Measurements from ENCODE around the gene ENKUR.

DNA sequence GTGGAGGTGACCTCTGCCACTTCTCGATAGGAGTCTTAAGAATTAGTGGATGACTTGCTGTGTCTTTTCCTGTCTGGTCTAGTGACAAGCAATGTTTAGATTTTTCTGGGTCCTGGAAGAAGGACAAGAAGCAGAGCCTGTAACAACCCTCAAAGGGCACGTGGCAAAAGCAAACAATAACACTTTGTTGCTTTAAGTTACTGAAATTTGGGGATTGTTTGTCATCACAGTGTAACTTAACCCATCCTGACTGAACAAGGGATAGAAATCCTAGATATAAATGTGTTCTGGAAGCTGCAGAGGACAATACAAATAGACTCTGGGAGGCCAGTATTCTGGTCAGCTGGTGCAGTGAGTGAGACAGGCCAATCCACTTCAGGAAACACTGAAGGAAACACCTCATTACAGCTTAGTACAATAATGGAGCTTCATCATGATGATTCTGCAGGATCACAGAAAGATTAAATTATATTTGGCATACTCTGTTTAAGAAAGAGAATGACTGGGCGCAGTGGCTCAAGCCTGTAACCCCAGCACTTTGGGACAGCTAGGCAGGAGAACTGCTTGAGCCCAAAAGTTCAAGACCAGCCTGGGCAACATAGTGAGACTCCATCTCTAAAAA is 23.3 kb downstream of the ENKUR start:
- TF ChIP-seq POLR2A (IDR thresholded peaks at IDR 0.05; ENCODE audit: low read depth, low read length) (no peak), POLR2AphosphoS5 (IDR thresholded peaks at IDR 0.05; ENCODE audit: low read depth, low read length) (no peak), TAF1 (IDR thresholded peaks at IDR 0.05; ENCODE audit: low read depth, low read length) (no peak), SPI1 (IDR thresholded peaks at IDR 0.05; ENCODE audit: low read depth, low read length) (no peak), PAX5 (IDR thresholded peaks at IDR 0.05; ENCODE audit: insufficient read depth, low read length, severe bottlenecking) (no peak)
